MM.1S (cell line): Measurements from ENCODE around the gene NAP1L5.

Experiments
- CTCF ChIP-seq: fragments of 300-600 bp; sonication (generic); IDR thresholded peaks from 2 replicates; pipeline ENCODE4 v1.5.1; 2016; ENCODE audit warnings: antibody characterized with exemption, low read length, mixed read lengths
- EZH2phosphoT487 ChIP-seq: fragments of 300-600 bp; sonication (generic); IDR thresholded peaks from 2 replicates; pipeline ENCODE4 v1.6.1; 2018; ENCODE audit warnings: antibody characterized with exemption, low read length

DNA sequence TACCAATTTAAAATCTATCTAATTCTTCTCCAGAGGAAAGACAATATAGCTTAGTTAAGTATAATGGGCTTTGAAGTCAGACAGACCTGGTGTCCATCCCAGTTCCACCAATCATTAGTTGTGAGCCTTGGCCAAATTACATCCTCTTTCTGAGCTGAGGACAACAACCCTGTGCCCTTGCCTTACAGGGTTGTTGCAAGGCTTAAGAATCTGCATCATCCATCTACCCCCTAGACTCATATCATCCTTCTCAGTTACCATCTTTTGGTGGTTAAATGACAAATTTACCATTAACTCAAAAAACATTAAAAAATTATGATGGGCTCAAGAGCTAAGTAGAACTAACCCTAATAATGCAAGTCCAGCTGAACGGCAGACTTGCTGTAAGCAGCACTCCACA is 51.6 kb downstream of the NAP1L5 start:
- TF ChIP-seq CTCF: no peak
- no peak for TF ChIP-seq EZH2phosphoT487
